Muscle of back (tissue), 11 donors: ENCODE results near the gene P4HTM. TPM values are rescaled to one million over a fixed set of nuclear protein-coding genes. Genes with fewer than 3 reads are reported as not detected.
"Not testable (repeated sequence)": the region's sequence is repeated elsewhere in the genome, so short reads cannot be mapped to it uniquely, and the experiment has no call there.

Source experiments
- DNase-seq, 3 donors: peaks; one replicate each; pipeline versions ENCODE4 v3.0.0 to v3.0.0-alpha.2; 2013
- polyA plus RNA-seq, 10 donors: library from polyadenylated mRNA; unstranded; fragments of 120-200 nt; gene quantifications; one replicate each; pipeline ENCODE4 v1.2.1, GENCODE V29; 2013; ENCODE audit not compliant: insufficient read length in 10 of 10

Gene P4HTM
- polyA plus RNA-seq, 10 donors = 8.2 to 15.8 (median 12.7) TPM

DNA sequence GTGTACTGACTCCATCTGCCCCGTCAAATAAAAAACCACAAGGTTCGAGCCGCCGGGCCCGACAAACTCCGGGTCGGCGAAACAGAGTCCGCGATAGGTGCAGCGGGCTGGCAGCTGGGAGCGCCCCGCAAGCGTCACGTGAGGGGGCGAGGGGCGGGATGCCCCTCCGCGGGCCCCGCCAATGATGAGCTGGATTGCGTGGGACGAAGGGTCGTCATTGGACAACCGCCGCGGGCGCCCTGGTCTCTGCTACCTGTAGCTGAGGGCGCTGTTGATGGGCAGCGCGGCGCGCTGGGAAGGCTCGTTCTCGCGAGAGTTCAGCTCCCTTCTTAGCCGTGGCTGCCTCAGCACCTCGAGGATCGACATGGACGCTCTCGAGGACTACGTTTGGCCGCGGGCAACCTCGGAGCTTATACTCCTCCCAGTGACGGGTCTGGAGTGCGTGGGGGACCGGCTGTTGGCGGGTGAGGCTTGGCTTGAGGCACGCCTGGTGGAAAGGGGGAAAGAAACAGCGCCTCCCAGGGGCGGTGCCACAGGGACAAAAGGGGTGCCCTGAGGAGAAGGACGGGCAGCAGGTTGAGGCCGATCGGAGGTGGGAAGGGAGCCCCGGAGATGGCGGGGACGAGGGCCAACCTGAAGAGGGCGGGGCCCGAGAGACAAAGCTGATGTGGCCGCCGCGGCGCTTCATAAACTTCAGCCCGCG lies 17.2 kb downstream of the P4HTM start, which contains the start of gene WDR6:
TSS of gene WDR6 (plus strand) at position 324 of the 703 bp plus-strand sequence. CDS start at position 365, 41 bp downstream.
- peak; percentile 95 to 98 (median 97) for DNase-seq

DNA sequence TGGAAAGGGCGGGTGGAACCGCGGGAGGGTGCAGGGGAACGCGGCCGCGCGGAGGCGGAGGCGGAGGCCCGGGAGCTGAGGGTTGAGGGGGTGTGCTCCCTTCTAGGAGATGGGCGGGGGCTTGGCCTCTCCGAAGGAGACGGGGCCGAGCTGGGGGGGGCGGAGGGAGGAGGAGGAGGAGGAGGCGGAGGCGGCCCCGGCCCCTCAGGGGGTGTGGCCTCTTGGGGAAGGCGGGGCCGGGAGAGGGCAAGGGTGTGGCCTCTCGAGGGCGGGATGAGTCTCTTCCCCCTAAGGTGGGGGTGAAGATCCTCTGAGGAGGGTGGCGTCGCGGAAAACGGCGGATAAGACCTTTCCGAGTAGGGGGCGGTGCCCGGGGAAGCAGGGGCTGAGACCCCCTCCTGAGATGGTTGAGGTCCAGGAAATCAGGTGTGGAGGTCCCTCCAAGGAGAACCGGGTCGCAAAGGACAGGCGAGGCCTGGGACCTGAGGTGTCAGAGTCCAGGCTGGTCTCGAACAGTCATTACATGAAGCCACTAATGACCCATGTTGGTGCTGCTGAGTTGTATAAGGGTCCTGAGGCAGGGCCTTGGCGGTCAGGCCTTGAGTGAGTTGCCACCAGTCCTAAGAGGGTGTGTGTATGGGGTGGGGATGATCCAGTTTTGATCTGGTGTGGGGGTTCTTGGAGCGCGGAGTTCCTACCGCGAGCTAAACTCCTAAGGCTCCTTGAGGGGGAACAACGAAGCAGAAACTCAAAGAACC lies 17.9 kb downstream of the P4HTM start:
- DNase-seq = peak; percentile 87 to 93 (median 88)

GRCh38 chr3:49008627-49009026 lies 18.6 kb downstream of the P4HTM start:
- not testable (repeated sequence) for DNase-seq

- no peak for DNase-seq
These were observed 19.4 kb downstream of the P4HTM start for GRCh38 chr3:49009396-49009795.

- no peak for DNase-seq
These were observed 22.5 kb downstream of the P4HTM start for GRCh38 chr3:49012441-49013017.

GRCh38 chr3:49013113-49013737 lies 23.2 kb downstream of the P4HTM start:
- no peak for DNase-seq

DNA sequence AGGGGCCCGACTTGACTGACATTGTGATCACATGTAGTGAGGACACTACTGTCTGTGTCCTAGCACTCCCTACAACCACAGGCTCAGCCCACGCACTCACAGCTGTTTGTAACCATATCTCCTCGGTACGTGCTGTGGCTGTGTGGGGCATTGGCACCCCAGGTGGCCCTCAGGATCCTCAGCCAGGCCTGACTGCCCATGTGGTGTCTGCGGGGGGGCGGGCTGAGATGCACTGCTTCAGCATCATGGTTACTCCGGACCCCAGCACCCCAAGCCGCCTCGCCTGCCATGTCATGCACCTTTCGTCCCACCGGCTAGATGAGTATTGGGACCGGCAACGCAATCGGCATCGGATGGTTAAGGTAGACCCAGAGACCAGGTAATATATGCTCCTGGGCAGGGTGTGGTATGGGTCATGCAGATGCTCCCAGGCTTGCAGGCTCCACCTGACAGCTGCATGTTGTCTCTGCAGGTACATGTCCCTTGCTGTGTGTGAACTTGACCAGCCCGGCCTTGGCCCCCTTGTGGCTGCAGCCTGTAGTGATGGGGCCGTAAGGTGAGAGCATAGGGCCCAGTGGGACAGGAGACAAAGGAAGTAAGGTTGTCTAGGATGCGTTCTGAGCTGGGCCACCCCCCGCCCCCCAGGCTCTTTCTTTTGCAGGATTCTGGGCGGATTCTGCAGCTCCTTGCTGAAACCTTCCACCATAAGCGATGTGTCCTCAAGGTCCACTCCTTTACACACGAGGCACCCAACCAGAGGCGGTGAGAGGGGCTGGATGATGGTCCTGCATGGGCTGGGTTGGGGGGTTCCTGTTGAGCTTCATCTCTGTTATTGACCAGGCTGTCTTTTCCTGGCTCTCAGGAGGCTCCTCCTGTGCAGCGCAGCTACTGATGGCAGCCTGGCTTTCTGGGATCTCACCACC lies 24.0 kb downstream of the P4HTM start:
- no peak for DNase-seq

DNA sequence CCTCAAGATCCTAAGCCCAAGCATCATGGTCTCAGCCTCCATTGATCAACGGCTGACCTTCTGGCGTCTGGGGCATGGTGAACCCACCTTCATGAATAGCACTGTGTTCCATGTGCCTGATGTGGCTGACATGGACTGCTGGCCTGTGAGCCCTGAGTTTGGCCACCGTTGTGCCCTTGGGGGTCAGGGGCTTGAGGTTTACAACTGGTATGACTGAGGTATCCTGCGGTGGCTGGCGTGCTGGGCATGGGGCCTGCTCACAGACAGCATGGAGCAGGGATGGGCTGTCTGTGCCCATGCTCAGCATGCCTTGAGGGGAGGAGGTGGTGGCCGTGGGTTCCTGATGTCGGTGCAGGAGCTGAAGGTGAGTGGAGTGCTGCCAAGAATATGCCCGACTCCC lies 25.0 kb downstream of the P4HTM start:
- DNase-seq = no peak

DNA sequence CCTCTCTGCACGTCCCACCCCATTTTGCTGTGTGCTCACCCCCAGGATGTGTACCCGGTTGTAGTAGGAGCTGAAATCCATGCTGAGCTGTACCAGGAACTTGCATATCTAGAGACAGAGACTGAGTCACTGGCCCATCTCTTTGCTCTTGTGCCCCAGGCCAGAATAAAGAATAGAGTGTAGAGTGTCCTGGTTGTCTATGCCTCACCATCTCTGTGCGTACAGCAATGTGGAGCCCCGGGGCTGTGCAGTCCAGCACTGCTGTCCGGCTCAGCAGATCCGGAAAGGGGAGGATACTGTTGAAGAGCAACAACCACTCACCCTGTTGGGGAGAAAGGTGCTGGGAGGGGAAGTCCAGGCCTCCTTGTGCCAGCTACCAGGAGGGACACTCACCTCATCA lies 25.7 kb downstream of the P4HTM start:
- DNase-seq = no peak

DNA sequence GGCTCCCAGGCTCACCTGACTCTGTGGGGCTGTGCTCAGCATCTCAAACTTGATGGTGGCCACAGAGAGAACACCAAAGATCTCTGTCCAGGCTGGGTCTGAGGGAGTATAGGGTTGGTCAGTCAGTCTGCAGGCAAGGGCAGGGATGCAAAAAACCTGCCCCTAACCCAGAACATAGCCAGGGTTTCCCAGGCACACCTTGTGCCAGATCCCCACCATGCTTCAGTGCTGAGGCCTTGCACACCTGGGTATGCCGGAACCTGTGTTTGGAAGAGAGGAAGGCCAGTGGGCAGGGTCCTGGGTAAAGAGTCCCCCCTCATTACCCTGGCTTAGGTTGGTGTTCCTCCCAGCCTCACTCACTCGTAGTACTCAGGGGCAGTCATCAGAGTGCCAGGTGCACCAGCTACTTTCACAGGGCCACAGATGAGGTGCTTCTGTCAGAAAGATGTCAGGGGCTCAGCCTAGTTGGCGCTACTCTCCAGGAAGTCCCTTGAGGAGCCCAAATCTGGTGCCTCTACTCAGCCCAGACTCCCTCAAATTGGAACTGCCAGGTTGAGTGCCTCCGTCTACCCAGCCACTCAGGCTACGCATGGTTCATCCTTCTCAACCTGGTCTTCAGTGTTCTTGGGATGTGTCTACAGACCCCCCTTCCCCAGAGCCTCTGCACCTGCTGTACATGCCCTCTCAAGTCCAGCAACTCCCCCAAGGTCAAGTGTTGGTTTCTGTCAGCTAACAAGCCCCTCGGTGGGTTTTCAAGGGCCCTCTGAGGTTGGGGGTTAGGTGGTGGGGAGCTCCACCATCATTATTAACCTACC lies 26.6 kb downstream of the P4HTM start:
- DNase-seq = no peak

DNA sequence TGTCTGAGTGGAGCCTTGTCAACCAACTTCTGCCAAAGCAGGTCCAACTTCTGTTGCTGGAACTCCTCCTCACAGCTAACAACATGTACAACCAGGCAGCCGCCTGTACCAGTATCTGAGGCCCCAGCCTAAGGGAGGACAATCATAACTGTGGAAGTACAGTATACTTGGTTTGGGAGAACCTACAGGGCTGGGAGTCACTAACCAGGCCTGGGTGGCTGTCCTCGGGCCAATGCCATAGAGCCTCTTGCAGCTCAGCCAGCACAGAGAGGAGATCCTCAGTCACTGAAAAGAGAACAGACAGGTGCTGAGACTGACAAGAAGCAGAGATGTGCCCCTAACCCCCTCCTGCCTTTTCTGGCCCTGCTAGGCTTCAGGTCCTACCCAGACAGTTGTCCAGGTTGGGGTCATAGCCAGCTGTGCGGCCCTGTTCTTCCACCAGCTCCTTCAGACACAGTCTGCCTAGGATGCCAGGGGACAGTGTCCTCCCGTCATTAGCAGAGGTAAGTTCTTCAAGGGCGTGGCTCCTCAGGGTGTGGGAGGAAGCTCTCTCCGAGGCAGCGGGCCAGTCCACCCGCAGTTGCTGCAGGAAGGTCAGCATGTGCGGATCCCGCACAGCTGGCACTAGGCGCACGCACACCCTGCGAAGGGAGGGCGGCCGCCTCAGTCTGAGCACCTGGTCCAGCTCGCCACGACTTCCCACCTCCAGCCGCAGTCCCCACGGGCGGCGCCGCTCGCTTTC lies 27.4 kb downstream of the P4HTM start:
- no peak for DNase-seq

DNA sequence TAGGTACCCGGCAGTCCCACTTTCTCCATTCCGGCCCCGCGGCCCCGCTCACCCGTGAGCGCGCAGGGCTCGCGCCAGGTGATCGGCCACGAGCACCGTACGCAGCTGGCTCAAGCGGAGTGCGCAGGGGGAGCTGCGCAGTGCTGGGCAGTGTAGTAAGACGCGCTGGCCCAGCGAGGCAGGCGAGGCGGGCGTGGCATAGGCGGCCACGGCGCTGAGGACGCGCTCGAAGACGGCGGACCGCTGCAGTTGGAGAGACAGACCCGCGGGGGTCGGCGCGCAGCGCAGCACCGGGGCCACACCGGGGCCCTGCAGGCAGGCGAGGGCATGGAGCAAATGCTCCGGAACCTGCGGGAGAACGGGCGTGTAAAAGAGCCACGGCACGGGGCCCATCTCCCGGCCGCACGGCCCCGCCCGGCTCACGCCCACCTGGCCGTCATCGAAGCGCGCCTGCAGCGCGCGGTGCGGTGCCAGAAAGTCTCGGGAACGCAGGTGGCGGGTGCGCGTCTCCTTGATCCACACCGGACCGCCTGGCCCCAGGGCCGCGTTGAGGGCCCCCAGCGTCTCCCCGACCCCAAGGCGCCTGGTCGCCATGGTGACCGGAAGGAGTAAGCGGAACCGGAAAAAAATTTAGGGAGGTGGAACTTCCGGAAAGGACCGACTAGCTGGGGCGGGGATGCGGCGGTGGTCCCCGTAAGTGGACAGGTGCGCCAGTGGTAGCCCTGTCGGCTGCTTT lies 28.1 kb downstream of the P4HTM start, which contains the start of gene DALRD3:
TSS of gene DALRD3 (minus strand) at position 610 of the 736 bp plus-strand sequence. CDS start at position 594, 16 bp downstream.
- DNase-seq = peak; percentile 52 to 93 (median 78)

DNA sequence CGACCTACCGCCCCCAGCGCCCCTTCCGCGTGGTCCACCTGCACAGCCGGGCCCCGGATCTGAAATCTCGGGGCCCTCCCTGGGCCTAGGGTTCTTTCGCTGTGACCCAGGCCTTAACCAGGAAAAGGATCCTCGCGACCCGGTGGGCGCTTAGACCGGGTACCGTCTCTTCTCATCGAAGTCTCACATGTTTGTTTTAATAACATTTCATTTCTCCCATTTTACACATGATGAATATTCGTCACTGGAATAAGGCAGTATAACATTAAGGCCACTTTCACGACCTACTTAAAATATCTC lies 28.6 kb downstream of the P4HTM start:
- no peak for DNase-seq

DNA sequence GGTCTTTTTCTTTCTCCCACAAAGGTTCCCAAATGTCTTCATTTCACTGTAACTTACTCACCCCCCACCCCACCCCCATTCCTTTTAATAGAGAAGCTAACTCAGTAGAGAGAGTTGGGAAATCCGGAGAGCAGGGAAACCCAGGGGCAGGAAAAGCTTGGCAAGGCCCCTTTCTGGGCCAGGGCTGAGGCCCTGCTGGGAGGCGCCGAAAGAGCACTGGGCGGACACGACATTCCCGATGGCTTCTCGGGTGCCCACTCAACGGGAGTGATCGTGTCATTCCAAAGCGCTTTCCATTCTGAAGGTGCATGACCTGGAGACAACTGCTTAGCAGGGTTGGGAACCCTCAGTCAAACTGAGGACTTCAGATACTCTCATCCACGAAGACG lies 29.9 kb downstream of the P4HTM start:
- no peak for DNase-seq

- peak in 1 of 3 donors; percentile 56 for DNase-seq
These were observed 30.5 kb downstream of the P4HTM start for GRCh38 chr3:49020330-49021212.

GRCh38 chr3:49021213-49021812 lies 31.3 kb downstream of the P4HTM start:
- peak; percentile 98 to 100 (median 99) for DNase-seq
